ENCODE data around the gene SUPT5H. TPM values are rescaled to one million over a fixed set of nuclear protein-coding genes. Genes with fewer than 3 reads are reported as not detected.

Gene SUPT5H
- total RNA-seq, 1 donor = 91.2 TPM

DNA sequence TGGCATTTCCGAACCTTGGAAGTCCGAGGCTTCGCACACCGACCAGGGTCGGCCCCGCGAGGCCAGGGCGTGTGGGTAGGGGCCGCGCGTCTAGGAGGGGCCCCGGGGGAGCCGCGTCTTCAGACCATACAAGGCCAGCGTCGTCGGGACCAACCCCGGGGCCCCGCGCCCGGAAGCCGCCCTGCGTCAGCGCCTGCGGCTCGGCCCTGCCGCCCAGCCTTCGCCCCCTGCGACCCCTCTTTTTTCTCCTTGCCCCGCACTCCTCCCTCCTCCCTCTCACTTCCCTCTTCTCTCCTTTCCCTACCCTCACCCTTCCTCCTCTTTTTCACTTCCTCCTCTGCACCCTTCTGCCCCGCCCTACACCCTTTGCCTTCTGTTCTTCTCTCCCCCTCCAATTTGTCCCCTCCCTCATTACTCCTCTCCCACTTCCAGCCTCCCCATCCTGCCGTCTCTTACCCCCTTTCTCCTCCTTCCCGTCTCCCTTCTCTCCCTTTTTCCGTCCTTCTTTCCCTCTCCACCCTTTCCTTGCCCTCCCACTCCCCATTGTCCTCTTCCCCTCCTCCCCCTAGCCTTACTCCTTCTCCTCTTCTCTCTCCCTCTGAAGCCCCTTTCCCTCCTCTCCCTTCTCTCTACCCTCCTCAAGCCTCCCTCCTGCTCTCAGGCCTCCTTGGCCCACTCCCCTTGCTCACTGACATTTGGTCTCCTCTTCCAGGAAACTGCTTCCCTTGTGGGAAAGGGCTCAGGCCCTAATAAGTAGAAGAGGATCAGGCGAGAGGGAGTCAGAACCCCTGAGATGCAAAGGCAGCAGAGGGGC is 35.2 kb upstream of the SUPT5H start:
- H3K4me3 ChIP-seq (ENCODE audit: insufficient read depth, low read length) = peak overlapping the region; percentile 83
- H3K36me3 ChIP-seq (ENCODE audit: insufficient read depth, low read length) = peaks cover 13% of the 10 kb centered on the region
- no peak overlapping the region for H2AFZ ChIP-seq (ENCODE audit: low read length)
- TF ChIP-seq, protein P1, sequence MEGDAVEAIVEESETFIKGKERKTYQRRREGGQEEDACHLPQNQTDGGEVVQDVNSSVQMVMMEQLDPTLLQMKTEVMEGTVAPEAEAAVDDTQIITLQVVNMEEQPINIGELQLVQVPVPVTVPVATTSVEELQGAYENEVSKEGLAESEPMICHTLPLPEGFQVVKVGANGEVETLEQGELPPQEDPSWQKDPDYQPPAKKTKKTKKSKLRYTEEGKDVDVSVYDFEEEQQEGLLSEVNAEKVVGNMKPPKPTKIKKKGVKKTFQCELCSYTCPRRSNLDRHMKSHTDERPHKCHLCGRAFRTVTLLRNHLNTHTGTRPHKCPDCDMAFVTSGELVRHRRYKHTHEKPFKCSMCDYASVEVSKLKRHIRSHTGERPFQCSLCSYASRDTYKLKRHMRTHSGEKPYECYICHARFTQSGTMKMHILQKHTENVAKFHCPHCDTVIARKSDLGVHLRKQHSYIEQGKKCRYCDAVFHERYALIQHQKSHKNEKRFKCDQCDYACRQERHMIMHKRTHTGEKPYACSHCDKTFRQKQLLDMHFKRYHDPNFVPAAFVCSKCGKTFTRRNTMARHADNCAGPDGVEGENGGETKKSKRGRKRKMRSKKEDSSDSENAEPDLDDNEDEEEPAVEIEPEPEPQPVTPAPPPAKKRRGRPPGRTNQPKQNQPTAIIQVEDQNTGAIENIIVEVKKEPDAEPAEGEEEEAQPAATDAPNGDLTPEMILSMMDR (IDR thresholded peaks at IDR 0.05; ENCODE audit: extremely low read depth, low read depth, low read length) = no peak
- H3K9me3 ChIP-seq (ENCODE audit: low read depth, low read length) = no peaks in the 10 kb centered on the region
- peak overlapping the region; percentile 96 for H3K4me2 ChIP-seq (ENCODE audit: insufficient read depth, low read length)
- peaks cover 50% of the 10 kb centered on the region for H3K79me2 ChIP-seq (ENCODE audit: insufficient read depth, low read length)
- peaks cover 35% of the 10 kb centered on the region for H3K4me1 ChIP-seq (ENCODE audit: insufficient read depth, low read length)
- no peaks in the 10 kb centered on the region for H3K27me3 ChIP-seq (ENCODE audit: insufficient read depth, low read length)
- DNase-seq (ENCODE audit: insufficient read length, low spot score, missing footprints) = peak; percentile 95
- peaks cover 42% of the 10 kb centered on the region for H4K20me1 ChIP-seq (ENCODE audit: insufficient read depth, low read length)
- peak overlapping the region; percentile 84 for H3K27ac ChIP-seq (ENCODE audit: low read depth, low read length)

DNA sequence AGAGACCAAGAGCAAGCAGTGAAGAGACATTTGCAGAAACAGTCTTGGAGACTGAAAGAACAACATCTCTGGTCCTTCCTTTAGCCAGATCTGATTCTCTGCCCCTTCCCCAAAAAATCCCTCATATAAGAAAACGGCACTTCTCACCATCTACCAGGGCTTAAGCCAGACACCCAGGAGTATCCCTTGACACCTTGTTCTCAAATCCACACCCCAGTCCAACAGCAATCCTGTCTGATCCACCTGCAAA is 34.6 kb upstream of the SUPT5H start:
- peak; percentile 66 for DNase-seq (ENCODE audit: insufficient read length, low spot score, missing footprints)
- Histone ChIP-seq H2AFZ (ENCODE audit: low read length) (no peak overlapping the region), H3K4me1 (ENCODE audit: insufficient read depth, low read length) (peaks cover 34% of the 10 kb centered on the region), H3K4me2 (ENCODE audit: insufficient read depth, low read length) (peak overlapping the region; percentile 96), H3K27ac (ENCODE audit: low read depth, low read length) (peak overlapping the region; percentile 84), H3K36me3 (ENCODE audit: insufficient read depth, low read length) (peaks cover 14% of the 10 kb centered on the region), H4K20me1 (ENCODE audit: insufficient read depth, low read length) (peaks cover 43% of the 10 kb centered on the region), H3K79me2 (ENCODE audit: insufficient read depth, low read length) (peaks cover 55% of the 10 kb centered on the region), H3K27me3 (ENCODE audit: insufficient read depth, low read length) (no peaks in the 10 kb centered on the region), H3K9me3 (ENCODE audit: low read depth, low read length) (no peaks in the 10 kb centered on the region), H3K4me3 (ENCODE audit: insufficient read depth, low read length) (peak overlapping the region; percentile 83)
- TF ChIP-seq, protein P1 (IDR thresholded peaks at IDR 0.05; ENCODE audit: extremely low read depth, low read depth, low read length) = no peak

DNA sequence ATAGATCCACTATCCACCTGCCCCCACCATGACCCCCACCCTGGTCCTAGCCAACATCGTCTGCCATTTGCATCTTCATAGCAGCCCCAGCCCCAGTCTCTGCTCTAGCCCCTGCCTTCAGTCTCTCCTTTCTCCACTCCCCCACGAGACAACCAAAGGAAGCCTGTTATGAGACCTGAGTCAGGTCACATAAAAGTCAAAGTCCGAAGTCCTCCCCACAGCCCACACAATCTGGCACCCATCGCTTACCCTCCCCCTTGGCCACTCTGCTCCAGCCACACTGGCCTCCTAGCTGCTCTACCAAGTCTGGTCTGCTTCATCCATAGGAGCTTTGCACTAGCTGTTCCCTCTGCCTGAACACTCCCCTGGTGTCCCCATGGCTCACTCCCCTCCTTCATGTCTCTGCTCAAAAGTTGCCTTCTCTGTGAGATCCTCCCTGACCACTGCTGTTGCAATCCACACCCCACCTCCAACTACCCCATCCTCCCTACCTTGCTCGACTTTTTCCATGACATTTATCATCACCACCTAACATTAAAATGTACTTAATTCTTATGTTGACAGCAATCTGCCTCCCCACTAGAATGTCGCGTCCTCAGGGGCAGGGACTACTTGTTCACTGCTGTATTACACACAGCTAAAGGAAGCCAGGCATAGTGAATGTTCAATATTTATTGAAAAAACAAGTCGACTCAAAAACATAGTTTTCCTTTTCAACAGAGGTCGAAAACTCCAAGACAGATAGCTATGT is 34.1 kb upstream of the SUPT5H start:
- TF ChIP-seq, protein P1 (IDR thresholded peaks at IDR 0.05; ENCODE audit: extremely low read depth, low read depth, low read length) = no peak
- H3K79me2 ChIP-seq (ENCODE audit: insufficient read depth, low read length) = peaks cover 60% of the 10 kb centered on the region
- H3K9me3 ChIP-seq (ENCODE audit: low read depth, low read length) = no peaks in the 10 kb centered on the region
- H3K4me1 ChIP-seq (ENCODE audit: insufficient read depth, low read length) = peaks cover 29% of the 10 kb centered on the region
- no peak overlapping the region for H2AFZ ChIP-seq (ENCODE audit: low read length)
- H3K4me3 ChIP-seq (ENCODE audit: insufficient read depth, low read length) = peak overlapping the region; percentile 83
- peak; percentile 90 for DNase-seq (ENCODE audit: insufficient read length, low spot score, missing footprints)
- H3K36me3 ChIP-seq (ENCODE audit: insufficient read depth, low read length) = peaks cover 19% of the 10 kb centered on the region
- H4K20me1 ChIP-seq (ENCODE audit: insufficient read depth, low read length) = peaks cover 43% of the 10 kb centered on the region
- peak overlapping the region; percentile 96 for H3K4me2 ChIP-seq (ENCODE audit: insufficient read depth, low read length)
- H3K27me3 ChIP-seq (ENCODE audit: insufficient read depth, low read length) = no peaks in the 10 kb centered on the region
- H3K27ac ChIP-seq (ENCODE audit: low read depth, low read length) = peak overlapping the region; percentile 84

DNA sequence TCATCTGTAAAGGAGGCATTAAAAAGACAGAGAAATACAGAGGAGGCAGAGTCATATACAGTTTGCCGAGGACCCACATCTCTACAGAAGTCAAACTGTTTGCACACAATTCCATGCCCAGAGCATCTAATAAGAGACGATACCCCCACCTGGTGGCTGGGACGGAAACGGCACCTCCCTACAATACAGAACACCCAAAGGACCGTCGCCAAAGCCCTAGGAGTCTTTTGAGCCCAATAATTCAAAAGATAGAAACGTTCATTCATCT is 33.6 kb upstream of the SUPT5H start:
- TF ChIP-seq, protein P1 (IDR thresholded peaks at IDR 0.05; ENCODE audit: extremely low read depth, low read depth, low read length) = peak; percentile 93
- Histone ChIP-seq H3K4me1 (ENCODE audit: insufficient read depth, low read length) (peaks cover 29% of the 10 kb centered on the region), H3K79me2 (ENCODE audit: insufficient read depth, low read length) (peaks cover 63% of the 10 kb centered on the region), H2AFZ (ENCODE audit: low read length) (no peak overlapping the region), H3K4me2 (ENCODE audit: insufficient read depth, low read length) (peak overlapping the region; percentile 96), H3K27me3 (ENCODE audit: insufficient read depth, low read length) (no peaks in the 10 kb centered on the region), H3K9me3 (ENCODE audit: low read depth, low read length) (no peaks in the 10 kb centered on the region), H3K36me3 (ENCODE audit: insufficient read depth, low read length) (peaks cover 19% of the 10 kb centered on the region), H4K20me1 (ENCODE audit: insufficient read depth, low read length) (peaks cover 43% of the 10 kb centered on the region), H3K27ac (ENCODE audit: low read depth, low read length) (peak overlapping the region; percentile 84), H3K4me3 (ENCODE audit: insufficient read depth, low read length) (peak overlapping the region; percentile 83)
- peak; percentile 96 for DNase-seq (ENCODE audit: insufficient read length, low spot score, missing footprints)
